ENCODE results near the gene BBS1.
A peak's percentile ranks its signal among the peaks of the same experiment; 100 is the strongest.
"Not testable (repeated sequence)": the region's sequence is repeated elsewhere in the genome, so short reads cannot be mapped to it uniquely, and the experiment has no call there.

BBS1 gene

GRCh38 chr11:66524304-66525040 is 14.0 kb downstream of the BBS1 start:
- DNase-seq (ENCODE audit: low read depth): no peak

DNA sequence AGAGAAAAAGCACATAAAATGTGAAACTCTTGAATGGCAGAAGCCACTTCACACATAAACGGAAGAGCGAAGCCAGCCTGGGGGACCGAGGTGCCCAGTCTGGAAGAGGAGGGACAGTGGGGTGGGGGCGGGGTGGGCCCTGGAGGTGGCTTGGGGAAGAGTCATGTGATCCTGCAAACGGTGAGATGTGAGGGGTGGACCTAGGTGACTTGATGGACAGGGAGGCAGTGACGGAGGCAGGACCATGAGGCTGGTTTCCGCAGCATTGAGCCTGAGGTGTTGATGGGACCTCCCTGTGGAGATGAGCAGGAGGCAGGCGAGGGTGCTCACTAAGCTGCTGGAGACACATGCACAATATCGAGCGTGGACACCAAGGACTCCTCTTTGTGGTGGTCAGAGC is 18.6 kb downstream of the BBS1 start:
- no peak for DNase-seq (ENCODE audit: low read depth)

DNA sequence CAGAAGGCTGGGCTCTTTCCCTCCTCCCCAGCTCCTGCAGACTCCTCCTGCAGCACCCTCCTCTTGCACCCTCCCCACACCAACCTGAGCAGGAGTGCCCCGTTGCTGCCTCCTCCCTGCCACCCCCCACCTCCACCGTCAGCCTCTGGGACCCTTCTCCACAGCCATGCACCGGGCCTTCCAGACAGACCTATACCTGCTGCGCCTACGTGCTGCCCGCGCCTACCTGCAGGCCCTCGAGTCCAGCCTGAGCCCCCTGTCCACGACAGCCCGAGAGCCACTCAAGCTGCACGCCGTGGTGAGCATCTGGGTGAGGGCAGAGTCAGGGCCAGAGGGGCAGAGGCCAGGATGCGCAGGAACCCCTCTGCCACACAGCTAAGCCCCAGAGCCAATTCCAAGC is 19.2 kb downstream of the BBS1 start:
- DNase-seq (ENCODE audit: low read depth): no peak

GRCh38 chr11:66530927-66531709 is 20.7 kb downstream of the BBS1 start:
- DNase-seq (ENCODE audit: low read depth): no peak

- DNase-seq (ENCODE audit: low read depth): no peak
These were observed 21.4 kb downstream of the BBS1 start for GRCh38 chr11:66531841-66532240.

DNA sequence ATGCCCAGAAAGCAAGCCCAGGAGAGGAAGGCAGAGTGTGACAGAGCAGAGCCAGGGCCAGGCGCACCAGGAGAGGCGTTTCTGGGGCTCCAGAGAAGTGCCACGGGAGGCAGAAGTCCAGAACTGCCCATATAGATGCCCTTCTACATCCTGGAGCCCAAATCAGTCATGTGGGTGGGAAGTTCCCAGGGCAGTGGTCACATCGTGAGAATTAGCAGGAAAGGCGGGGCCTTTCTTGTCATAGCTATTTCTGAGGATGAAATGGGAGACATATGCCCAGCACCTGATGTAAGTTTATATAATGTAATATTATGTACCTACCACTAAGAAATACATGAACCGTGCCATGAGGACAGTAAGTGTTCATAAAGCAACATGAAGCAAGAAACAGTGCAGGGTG is 22.3 kb downstream of the BBS1 start:
- no peak for DNase-seq (ENCODE audit: low read depth)

DNA sequence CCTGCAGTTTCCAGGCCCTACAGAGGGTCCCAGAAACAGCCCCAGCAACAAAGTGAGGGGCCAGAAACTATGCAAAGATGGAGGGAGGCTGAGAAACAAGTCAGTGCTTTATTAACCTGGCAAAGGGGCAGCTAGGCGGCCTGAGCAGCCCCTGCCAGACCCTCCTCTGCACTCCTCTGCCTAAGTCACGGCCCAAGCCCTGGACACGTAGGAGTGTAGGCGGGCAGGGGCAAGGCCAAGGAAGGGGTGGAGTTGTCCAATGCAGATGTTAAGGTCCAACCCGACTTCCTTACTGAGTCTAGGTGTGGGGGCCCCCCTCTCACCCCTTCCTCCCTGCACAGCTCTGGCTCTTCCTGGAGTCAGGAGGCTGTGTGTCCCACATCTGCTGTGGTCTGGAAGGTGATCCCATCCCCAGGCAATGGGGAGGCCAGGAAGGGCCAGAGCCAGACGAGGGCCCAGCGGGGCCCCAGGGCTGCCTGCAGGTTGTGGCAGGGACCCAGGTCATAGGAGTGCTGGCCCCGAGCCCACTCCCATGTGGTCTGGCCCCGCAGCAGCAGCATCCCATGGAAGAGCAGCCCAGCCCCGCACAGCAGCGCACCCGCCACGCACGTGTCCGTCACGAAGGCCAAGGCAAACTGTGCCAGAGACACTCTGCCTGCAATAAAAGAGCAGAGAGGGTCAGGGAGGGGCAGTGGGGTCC is 28.9 kb downstream of the BBS1 start:
- DNase-seq (ENCODE audit: low read depth): no peak

- DNase-seq (ENCODE audit: low read depth): no peak
These were observed 29.4 kb downstream of the BBS1 start for GRCh38 chr11:66539870-66540213.

DNA sequence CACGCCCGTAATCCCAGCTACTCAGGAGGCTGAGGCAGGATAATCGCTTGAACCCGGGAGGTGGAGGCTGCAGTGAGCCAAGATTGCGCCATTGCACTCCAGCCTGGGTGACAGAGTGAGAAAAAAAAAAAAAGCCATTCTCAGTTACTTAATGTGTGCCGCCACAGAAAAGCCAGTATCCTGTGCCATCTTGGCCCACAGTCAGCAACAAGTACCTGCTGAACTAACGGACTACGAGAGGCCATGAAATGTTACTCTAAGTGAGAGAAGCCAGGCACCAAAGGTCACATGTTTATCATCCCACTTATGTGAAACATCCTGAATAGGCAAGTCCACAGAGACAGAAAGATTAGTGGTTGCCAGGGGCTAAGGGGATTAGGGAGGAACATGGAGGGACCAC is 30.2 kb downstream of the BBS1 start:
- DNase-seq (ENCODE audit: low read depth): not testable (repeated sequence)

- no peak for DNase-seq (ENCODE audit: low read depth)
These were observed 31.5 kb downstream of the BBS1 start for GRCh38 chr11:66541892-66542291.

- DNase-seq (ENCODE audit: low read depth): no peak
These were observed 31.9 kb downstream of the BBS1 start for GRCh38 chr11:66542362-66542761.

- DNase-seq (ENCODE audit: low read depth): peak; percentile 35
These were observed 33.0 kb downstream of the BBS1 start for GRCh38 chr11:66543263-66544107.

DNA sequence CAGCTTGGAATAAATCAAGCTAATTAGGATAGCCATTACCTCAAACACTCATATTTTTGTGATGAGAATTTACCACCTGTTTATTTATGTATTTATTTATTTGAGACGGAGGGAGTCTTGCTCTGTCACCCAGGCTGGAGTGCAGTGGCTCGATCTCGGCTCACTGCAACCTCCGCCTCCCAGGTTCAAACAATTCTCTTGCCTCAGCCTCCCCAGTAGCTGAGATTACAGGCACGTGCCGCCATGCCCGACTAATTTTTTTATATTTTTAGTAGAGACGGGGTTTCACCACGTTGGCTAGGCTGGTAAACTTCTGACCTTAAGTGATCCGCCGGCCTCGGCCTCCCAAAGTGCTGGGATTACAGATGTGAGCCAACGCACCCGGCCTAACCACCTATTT is 34.5 kb downstream of the BBS1 start:
- DNase-seq (ENCODE audit: low read depth): not testable (repeated sequence)

DNA sequence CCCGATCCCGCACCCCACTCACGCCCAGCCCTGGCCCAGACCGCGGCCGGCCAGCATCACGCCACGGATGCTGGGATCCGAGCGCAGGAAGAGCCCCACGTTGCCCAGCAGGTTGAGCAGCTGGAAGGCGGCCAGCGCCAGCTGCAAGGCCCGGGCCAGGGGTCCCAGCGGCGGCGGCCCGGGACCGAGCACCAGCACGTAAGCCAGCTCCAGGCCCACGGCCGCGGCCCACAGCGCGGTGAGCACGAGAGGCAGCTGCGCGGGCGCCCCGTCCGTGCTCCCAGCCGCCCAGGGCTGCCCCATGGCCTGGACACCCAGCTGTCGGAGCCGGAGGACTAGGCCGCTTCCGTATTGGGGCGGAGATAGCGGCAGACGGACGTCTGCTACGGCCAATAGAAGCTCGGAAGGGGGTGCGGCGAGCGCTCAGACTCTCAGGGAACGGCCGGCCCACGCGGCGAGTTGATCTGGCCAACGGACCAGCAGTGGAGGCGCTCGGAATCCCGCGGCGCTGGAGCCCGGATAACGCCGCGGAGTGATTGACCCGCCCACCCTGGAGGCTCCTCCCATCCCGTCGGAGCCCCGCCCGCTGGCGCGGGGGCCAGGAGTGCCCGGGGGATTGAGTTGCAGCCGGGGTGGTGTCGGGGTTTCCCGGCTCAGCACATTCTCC is 35.4 kb downstream of the BBS1 start, which contains the start of gene ZDHHC24:
ZDHHC24 (minus strand) TSS at position 348 of the 667 bp plus-strand sequence; CDS start at position 303, 45 bp downstream.
- DNase-seq (ENCODE audit: low read depth): peak; percentile 98

DNA sequence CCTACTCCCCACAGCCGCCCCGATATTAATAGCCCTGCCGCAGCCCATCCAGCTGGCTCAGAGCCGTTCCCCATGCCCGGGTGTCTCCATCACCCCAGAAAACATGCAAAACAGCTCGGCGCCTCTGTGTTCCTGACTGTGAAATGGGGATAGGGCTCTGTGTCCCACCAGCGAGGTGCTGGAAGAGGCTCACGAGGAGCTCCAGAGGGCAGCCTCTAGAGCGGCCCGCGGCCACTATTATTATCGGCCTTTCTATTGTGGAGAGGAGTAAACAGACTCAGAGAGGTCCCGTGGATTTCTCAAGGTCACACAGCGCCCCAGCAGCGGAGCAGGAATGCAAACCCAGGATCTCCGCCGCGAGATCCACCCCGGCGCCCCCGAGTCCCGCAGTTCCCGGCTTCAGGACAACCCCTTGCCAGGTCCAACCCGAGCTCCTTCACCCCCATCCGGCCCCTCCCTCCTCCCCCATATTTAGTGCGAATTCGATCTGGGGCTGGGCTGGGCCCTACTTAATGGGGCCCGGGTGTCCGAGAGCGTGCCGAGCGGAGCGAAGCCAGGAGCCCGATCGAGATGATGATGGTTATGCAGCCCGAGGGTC is 36.0 kb downstream of the BBS1 start, which contains the start of gene ACTN3:
ACTN3 (plus strand) TSS at position 536 of the 598 bp plus-strand sequence; CDS start at position 571, 35 bp downstream.
- DNase-seq (ENCODE audit: low read depth): peak; percentile 27

DNA sequence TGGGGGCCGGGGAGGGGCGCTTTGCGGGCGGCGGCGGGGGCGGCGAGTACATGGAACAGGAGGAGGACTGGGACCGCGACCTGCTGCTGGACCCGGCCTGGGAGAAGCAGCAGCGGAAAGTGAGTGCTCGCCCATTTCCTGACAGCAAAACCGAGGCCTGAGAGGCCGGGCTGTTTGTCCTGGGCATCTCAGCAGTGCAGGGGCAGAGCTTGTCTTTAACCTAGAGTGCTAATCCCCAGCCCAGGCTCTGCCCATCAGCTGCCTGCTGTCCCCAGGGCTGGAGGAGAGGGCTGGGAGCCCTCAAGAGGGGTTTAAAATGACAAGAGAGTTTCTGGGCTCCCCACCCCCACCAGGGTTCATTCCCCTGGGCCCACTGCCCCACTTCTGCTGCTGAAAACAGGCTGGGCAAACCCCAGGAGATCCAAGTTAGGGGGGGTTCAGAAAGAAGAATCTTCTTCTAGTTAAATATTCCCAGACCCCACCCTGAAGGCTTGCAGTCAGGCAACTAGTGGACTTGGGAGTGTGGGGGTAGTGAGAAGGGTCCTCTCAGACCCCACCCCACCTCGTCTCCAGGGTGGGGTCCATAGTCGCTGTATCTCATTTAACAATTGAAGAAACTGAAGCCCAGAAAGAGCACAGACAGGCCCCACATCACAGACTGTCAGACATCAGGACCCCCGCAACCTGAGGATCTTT is 36.7 kb downstream of the BBS1 start:
- DNase-seq (ENCODE audit: low read depth): no peak

DNA sequence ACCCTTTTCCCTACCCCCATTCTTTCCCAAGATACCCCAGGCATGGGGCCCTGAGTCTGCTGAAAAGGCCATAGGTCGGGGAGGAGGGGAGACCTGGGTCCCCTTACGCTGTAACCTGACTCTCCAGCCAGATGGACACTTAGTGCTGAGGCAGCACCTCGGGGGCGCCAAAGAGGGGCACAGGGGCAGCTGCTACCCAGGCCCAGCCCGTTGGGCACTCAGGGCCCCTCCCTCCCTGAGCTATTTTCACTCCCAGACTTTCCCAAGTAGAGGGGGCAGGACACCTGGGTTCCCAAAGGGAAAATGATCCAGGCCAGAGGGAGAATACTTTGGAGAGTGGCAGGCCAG is 37.2 kb downstream of the BBS1 start:
- DNase-seq (ENCODE audit: low read depth): no peak

- no peak for DNase-seq (ENCODE audit: low read depth)
These were observed 37.6 kb downstream of the BBS1 start for GRCh38 chr11:66548041-66548440.

DNA sequence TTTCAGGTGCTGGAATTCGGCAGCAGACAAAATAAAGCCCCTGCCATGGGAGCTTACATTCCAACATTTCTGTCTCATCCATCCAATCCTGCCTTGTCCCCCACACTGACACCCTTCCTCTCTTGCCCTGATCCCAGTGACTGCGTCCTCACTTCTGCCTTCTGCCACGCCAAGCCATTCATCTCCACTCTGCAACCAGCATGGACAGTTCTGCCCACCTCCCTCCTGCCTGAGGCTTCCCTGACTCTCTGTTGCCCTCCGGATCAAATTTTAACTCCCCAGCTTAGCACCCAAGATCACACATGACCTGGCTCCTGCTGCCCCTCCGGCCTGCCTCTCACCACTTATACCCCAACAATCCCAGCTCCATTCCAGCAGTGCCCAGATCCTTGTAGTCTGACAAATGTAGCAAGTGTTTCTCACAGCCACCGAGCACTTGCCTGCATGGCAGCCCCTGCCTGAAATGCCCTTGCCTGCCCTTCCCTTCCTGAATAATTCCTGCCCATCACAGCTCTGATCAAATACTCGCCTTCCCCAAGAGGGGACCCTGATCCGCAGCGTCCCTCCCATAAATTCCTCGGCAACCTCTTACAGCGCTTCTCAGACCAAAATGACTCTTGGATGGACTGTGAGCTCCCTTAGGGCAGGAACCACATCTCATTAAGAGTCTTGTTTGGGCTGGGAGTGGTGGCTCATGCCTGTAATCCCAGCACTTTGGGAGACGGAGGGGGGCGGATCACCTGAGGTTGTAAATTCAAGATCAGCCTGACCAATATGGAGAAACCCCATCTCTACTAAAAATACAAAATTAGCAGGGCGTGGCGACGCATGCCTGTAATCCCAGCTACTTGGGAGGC is 38.6 kb downstream of the BBS1 start:
- DNase-seq (ENCODE audit: low read depth): no peak
